Stimulated activated CD4-positive, alpha-beta T cell treated with anti-CD3 and anti-CD28 coated beads, Interleukin-2, amount 100 ng/mL, for 48 hours (primary cell): ENCODE data around the gene CRYGA.
"Not testable (repeated sequence)": the region's sequence is repeated elsewhere in the genome, so short reads cannot be mapped to it uniquely, and the experiment has no call there.

Experiments
- DNase-seq, 2 donors: peaks; one replicate each; pipeline ENCODE4 v3.0.0-alpha.2; 2020

Gene CRYGA

GRCh38 chr2:208164951-208165755 lies 1.8 kb upstream of the CRYGA start:
- no peak for DNase-seq

- DNase-seq: no peak
Observed at GRCh38 chr2:208156439-208156838, 7.0 kb downstream of the CRYGA start.

- no peak for DNase-seq
Observed at GRCh38 chr2:208153156-208153555, 10.2 kb downstream of the CRYGA start.

GRCh38 chr2:208150956-208151355 lies 12.4 kb downstream of the CRYGA start:
- no peak for DNase-seq

GRCh38 chr2:208150094-208150493 lies 13.3 kb downstream of the CRYGA start:
- DNase-seq: no peak

- no peak for DNase-seq
Observed at GRCh38 chr2:208148803-208149202, 14.6 kb downstream of the CRYGA start.

- DNase-seq: no peak
Observed at GRCh38 chr2:208147759-208148158, 15.6 kb downstream of the CRYGA start.

GRCh38 chr2:208147008-208147407 lies 16.4 kb downstream of the CRYGA start:
- no peak for DNase-seq

- DNase-seq: no peak
Observed at GRCh38 chr2:208146006-208146405, 17.4 kb downstream of the CRYGA start, which contains the start of gene CRYGB. CRYGB (minus strand) TSS chr2:208146158; CDS start chr2:208146120, 38 bp downstream.

GRCh38 chr2:208142925-208143799 lies 20.2 kb downstream of the CRYGA start:
- no peak for DNase-seq

- no peak for DNase-seq
Observed at GRCh38 chr2:208142240-208142924, 21.0 kb downstream of the CRYGA start.

- no peak for DNase-seq
Observed at GRCh38 chr2:208139447-208139846, 23.9 kb downstream of the CRYGA start.

GRCh38 chr2:208138334-208138733 lies 25.1 kb downstream of the CRYGA start:
- DNase-seq: not testable (repeated sequence)

- DNase-seq: no peak
Observed at GRCh38 chr2:208136716-208137094, 26.7 kb downstream of the CRYGA start.

GRCh38 chr2:208135794-208136715 lies 27.3 kb downstream of the CRYGA start:
- no peak for DNase-seq

- no peak for DNase-seq
Observed at GRCh38 chr2:208134928-208135586, 28.3 kb downstream of the CRYGA start.

GRCh38 chr2:208130712-208131110 lies 32.7 kb downstream of the CRYGA start:
- DNase-seq: no peak

- no peak for DNase-seq
Observed at GRCh38 chr2:208129744-208130711, 33.4 kb downstream of the CRYGA start, which contains the start of gene CRYGC. CRYGC (minus strand) TSS chr2:208129828; CDS start chr2:208129792, 36 bp downstream.

GRCh38 chr2:208128136-208128535 lies 35.3 kb downstream of the CRYGA start:
- DNase-seq: no peak

- DNase-seq: no peak
Observed at GRCh38 chr2:208127090-208127489, 36.3 kb downstream of the CRYGA start.
